ENCODE data around the gene EXOC6B.
A peak's percentile ranks its signal among the peaks of the same experiment; 100 is the strongest.
"Not testable (repeated sequence)": the region's sequence is repeated elsewhere in the genome, so short reads cannot be mapped to it uniquely, and the experiment has no call there.

EXOC6B gene

DNA sequence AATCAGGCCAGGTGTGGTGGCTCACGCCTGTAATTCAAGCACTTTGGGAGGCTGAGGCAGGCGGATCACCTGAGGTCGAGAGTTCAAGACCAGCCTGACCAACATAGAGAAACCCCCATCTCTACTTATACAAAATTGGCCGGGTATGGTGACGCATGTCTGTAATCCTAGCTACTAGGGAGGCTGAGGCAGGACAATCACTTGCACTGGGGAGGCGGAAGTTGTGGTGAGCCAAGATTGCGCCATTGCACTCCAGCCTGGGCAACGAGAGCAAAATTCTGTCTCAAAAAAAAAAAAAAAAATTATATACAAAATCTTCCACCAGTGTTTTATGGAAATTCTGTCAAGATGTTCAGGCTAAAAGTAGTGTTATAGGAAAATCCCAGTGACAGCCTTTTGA is 290.2 kb downstream of the EXOC6B start:
- DNase-seq: not testable (repeated sequence)

DNA sequence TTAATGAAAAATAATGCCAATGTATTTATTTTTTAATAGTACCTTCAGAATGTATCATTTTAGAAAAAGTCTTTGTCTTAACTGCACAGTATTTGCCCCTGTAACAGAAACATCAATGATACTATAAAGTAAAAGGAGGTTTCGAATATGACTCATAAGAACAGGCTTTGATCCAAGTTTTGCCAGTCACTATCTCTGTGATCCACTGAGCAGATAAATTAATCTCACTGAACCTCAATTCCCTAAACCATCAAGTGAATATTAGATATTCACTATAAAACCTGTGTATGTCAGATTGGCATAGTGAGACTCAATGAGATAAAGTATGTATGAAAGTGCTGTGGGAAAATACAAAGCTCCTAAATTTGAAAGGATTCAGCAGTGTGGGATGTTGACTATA is 292.1 kb downstream of the EXOC6B start:
- no peak for DNase-seq

DNA sequence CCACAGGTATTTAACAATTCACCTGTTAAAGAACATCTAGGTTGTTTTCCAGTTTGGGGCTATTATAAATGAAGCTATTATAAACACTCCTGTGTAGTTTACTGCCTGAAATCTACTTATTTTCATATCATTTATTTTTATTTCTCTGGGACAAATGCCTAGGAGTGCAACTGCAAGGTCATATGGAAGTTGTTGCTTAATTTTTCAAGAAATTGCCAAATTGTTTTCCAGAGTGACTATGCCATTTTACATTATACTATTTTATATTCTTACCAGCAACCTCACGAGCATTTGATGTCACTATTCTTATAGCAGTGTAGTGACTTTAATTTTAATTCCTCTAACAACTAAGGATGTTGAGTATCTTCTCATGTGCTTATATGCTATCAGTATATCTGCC is 298.4 kb downstream of the EXOC6B start:
- no peak for DNase-seq

DNA sequence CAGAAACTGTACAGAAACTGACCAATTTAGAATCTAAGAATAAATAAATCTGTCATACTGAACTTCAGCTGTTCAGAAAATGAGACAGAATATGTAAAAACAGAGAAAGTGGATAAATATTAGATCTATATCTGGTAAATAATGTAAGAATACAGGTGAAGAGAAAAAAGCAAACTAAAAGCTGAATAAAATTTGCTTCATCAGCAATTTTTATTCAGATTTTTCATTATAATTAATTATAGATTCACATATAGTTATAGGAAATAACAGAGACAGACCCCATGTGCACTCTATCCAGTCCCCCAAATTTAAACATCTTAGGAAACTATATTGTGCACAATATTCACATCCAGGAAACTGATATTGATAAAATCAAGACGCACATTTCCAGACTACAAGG is 299.2 kb downstream of the EXOC6B start:
- DNase-seq: no peak

DNA sequence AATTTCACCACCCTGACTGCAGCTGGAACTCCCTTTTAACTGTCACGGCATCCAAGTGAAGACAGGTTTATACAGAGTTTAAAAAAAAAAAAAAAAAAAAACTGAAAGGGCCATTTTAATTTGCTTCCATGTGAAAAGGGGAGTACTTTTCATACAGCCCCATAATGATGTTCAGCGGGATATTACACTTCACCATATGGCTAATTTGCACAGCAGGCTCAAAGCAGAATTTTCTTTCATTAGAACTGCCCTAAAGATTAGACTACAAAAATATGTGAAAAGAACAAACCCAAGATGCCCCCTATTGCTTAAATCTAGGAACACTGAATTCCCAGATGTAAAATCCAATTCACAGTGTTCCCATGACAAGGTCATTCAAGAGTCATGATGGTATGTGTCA is 301.8 kb downstream of the EXOC6B start:
- peak; percentile 44 for DNase-seq

DNA sequence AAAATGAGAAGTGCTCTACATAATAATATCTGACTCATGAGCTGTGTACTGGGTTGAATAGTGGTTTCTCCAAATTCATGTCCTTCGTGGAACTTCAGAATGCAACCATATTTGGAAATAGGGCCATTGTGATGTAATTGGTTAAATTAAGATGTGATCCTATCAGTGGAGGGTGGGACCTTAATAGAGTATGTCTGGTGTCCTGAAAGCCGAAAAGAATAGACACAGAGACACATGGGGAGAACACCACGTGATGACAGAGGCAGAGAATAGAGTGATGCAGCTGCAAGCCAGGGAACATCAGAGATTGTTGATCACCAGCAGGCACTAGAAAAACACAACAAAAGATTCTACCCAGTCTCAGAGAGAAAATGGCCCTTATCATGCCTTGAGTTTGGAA is 310.1 kb downstream of the EXOC6B start:
- no peak for DNase-seq

DNA sequence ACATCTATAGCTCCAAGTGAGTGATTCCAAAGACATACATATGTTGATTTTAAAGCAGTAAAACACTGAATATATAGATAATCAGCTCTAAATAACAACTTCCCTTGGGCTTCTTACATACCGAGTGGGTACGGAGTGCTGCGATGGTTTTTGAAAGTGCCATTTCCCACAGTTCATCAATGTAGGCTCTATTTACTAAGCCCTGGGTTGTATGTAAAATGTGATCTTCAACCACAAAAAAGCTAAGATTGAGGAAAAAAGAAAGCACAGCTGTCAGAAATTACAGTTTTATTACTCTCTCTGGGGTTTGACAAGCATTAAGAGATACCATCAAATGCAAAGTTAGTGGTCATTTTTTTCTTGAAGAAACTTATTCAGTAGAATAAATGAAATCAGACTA is 312.8 kb downstream of the EXOC6B start:
- DNase-seq: no peak

DNA sequence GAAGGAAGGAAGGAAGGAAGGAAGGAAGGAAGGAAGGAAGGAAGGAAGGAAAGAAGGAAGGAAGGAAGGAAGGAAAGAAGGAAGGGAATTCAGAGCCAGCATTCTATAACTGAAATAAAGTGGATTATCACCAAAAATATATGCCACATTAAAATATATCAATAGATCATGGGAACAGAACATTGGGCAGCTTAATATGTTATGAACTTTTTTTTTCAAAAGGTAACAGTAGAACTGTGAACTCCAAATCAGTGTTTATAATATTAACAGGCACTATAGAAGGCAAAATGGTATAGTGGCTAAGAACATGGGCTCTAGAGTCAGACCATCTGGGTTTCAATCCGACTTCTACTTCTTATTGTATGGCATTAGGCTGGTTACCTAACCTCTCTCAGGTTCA is 313.5 kb downstream of the EXOC6B start:
- DNase-seq: no peak

DNA sequence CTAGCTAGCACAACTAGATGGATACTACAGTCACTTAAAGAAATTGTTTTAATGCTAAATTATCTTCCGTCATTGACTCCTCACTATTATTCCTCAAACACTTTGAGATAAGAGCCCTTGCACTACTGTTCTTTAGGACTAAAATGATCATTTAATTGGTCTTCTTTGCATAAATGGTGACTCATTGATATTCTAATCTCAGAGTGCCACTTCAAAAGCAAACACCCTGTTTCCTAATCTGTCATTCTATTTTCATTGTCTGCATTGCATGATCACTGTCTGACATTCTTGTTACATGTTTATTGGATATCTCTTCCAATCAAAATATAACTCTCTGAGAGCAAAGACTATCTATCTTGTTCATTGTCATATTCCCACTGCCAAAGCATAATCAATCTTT is 313.9 kb downstream of the EXOC6B start:
- DNase-seq: no peak

DNA sequence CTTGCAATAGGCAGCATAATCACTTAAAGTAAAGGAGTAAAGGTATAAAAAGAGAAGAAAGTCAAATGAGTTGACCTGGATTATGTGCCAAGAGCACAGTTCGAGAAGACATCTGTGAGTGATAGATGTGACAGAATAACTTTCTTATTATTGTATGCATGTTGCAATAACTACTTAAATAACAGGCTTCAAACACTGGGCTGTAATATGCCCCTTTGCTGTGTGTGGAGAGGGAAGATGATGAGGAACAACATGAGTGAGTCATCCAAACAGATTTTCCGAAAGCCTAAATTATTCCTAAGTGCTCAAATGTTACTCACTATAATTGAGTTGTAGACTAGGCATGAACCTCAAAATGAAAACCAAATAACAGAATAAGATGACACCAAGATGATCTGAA is 328.1 kb downstream of the EXOC6B start:
- DNase-seq: no peak

DNA sequence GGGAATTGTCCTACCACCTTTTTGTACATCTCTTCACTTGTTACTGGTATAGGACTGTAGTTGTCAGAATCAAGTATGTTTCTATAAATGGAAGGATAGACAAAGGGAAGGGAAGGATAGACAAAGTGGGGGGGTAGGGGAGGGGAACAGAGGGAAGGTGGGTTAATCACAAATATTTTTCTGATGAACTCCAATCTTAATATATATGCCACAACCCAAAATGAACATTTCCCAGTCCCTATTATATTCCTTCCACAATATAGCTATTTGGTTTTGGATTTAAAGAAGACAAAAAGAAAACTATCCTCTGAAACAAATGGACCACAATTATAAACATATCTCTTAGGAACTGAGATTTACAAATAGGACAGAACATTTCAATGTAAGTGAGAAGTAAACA is 329.4 kb downstream of the EXOC6B start:
- DNase-seq: no peak

DNA sequence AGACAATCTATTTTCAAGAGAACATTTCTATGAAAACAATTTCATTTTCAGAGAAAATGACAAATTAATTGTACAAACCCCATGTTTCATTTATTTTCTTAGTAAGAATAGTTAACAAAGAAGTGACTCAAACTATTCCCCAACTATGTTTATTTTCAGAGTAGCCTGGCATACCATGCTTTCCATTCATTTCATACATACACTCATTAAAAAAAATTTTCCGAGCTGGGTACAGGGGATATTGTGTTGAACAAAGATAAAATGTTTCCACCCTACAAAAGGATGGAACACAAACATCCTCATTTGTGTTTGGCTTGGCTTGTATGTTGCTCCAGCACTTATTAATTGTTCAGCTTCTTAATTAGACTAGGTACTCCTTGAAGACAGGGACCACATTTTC is 331.4 kb downstream of the EXOC6B start:
- DNase-seq: no peak

DNA sequence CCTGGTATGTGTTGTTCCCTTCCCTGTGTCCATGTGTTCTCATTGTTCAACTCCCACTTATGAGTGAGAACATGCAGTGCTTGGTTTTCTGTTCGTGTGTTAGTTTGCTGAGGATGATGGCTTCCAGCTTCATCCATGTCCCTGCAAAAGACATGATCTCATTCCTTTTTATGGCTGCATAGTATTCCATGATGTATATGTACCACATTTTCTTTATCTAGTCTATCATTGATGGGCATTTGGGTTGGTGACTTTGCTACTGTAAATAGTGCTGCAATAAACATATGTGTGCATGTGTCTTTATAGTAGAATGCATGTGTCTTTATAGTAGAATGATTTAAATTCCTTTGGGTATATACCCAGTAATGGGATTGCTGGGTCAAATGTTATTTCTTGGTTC is 341.2 kb downstream of the EXOC6B start:
- DNase-seq: not testable (repeated sequence)

DNA sequence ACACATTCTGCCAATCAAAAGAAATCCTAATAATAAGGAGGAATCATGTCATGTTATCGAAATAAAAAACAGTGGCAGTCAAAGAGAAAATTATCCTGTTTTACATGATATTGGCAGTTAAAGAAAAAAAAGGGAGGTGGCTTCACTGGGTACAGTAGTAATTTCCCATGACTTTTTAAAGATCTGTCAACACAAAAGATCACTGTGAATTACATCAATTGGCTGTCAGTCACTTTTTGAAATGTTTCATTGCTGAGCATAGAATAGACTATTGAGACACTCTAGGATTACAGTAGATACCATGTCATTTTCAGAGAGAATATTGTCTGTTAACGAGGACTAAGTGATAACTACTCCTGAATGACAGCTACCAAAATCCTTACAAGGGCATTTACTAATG is 342.5 kb downstream of the EXOC6B start:
- DNase-seq: no peak

DNA sequence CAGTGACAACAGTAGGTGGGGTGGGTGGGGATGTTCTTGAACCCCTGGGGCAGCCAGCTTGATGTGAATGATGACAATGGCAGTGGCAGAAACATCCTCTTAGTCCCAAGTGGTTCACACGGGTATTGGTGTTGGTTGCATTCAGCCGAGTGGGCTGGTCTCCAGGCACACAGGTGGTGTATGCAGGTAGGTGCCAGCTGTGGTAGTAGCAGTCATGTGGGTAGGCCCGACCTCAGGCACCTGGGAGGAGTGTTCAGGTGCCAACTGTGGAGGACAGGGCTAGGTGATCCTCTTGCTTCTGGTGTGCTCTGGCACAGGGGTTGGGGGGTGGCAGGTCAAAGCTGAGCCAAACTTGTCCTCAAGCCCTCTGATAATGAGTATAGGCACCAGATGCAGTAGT is 350.6 kb downstream of the EXOC6B start:
- DNase-seq: no peak

DNA sequence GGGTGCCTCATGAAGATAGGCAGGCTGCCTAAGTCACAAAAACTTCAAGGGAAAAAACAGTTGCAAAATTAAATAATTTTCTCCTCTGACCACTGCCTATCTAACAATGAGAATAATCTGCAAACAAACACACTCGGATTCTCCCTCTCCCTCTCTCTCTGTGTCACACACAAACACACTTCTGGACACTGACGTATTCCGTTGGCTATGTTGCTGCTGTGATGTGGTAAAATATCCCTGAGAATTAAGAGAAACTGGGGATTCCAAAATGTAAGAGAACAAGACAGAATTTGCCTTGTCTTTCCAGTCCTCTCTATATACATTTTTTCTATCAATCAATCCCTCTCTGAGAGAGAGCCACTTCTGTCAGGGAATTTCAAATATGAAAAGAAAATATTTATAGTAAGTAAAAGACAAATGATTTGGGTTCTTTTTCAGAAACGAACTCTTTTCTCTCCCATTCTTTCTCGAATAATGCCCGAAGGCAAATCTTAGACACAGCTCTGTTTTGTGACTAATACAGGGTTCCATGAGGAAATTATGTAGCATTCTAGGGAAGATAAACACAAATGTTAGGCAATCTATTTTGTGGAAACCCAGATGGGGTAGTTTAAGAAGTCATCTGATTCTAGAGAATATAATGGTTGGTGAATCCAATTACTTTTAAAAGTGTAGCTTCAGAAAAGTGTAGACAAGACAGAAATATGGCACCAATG is 367.9 kb downstream of the EXOC6B start:
- no peak for DNase-seq

DNA sequence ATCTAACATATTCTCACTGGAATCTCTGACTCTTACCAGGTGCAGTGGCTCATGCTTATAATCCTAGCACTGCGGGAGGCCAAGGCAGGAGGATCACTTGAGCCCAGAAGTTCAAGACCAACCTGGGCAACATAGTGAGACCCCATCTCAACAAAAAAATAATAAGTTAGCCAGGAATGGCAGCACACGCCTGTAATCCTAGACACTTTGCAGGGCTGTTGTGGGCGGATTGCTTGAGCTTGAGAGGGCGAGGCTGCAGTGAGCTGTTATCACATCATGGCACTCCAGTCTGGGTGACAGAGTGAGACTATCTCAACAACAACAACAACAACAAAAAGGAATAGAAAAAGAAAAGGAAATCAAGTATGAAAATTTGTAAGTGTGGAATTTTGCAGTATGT is 371.6 kb downstream of the EXOC6B start:
- no peak for DNase-seq

DNA sequence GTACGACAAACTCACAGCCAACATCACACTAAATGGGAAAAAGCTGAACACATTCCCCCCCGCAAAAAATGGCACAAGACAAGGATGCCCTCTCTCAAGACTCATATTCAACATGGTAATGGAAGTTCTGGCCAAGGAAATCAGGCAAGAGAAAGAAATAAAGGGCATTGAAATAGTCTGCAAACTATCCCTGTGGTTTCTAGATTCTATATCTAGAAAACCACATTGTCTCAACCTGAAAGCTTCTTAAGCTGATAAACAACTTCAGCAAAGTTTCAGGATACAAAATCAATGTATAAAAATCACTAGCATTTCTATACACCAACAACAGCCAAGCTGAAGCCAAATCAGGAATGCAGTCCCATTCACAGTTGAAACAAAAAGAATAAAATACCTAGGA is 383.6 kb downstream of the EXOC6B start:
- DNase-seq: no peak

DNA sequence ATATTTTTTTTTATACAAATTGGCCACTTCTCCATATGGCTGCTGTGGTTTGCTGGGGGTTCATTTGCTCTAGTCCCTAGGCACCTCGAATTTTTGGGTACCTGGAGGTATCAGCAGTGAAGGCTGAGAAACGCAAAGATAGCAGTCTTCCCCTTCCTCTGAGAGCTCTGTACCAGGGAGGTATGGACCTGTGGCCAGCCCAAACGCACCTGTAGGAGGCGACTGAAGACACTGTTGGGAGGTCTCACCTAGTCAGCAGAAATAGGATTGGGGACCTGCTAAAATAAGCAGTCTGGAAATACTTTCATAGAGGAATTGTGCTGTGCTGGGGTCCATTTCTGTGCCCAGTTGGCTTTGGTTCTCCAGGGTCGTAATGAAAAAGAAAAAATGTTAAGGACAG is 385.9 kb downstream of the EXOC6B start:
- no peak for DNase-seq

DNA sequence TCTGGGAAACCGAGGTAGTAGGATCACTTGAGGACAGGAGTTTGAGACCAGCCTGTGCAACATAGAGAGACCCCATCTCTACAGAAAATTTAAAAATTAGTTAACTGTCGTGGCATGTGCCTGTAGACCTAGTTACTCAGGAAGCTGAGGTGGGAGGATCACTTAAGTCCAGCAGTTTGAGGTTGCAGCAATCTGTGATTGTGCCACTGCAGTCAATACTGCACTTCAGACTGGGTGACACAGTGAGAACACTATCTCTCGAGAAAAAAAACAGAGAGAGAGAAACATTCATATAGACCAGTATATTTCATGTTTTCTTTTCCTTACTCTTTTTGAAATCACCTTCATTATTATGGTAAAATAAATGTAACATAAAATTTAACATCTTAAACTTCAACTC is 387.5 kb downstream of the EXOC6B start:
- DNase-seq: no peak

DNA sequence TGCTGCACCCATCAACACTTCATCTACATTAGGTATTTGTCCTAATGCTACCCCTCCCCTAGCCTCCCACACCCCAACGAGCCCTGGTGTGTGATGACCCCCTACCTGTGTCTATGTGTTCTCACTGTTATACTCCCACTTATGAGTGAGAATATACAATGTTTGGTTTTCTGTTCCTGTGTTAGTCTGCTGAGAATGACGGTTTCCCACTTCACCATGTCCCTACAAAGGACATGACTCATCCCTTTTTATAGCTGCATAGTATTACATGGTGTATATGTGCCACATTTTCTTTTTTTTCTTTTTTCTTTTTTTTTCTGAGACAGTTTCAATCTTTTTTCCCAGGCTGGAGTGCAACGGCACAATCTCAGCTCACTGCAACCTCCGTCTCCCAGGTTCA is 394.1 kb downstream of the EXOC6B start:
- no peak for DNase-seq

DNA sequence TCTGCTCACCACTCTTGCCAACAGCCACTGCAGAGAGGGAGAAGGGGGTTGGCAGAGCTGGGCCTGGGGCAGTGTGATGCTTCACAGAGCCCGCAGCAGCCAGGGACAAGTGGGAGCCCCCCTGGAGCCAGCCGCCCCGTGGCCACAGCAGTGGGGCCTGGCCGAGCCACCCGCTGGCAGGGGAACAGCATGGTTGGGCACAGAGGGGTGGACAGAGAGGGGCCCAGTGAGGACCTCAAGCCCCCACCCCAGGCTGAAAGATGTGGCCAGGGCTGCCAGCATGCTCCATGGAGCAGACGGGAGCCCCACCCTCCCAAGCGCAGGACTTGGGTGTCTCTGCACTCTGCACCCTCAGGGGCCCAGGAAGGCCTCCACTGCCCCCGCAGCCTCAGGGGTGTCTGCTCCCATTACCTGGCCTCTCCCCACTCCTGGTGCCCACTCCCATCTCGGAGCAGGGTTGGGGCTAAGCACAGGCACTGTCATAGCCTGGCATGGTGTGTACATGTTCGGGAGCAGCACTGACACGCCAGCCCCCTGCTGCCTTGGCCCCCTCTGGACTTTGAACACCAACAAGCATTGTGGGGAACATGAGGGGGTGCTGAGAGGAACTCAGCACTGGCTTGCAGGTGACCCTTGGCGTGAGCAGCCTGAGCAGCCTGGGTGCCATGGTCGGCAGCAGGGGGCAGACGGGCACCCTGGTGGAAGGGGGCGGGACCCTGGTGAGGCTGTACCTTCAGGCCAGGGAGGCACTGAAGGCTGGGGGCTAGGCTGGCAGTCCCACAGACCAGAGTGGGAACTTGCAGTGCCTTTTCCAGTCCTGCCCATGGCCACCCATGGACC is 398.6 kb downstream of the EXOC6B start:
- no peak for DNase-seq

DNA sequence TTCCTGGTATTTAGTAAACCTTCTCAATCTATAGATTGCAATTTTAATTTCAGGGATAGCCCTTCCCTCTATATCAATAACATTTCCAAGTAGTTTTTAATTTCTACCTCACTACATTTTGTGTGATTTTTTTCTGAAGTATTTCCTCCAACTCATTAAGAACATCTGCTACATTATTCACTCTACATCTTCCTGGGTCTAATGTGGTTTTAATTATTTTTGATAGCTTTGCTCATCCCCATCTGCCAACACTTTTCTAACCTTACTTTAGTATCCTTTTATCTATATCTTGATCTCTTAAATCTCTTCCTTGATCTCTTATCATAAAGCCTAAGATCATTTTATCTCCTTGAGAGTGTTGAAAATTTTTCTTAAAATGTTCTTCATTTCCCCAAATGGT is 399.8 kb downstream of the EXOC6B start:
- DNase-seq: no peak

DNA sequence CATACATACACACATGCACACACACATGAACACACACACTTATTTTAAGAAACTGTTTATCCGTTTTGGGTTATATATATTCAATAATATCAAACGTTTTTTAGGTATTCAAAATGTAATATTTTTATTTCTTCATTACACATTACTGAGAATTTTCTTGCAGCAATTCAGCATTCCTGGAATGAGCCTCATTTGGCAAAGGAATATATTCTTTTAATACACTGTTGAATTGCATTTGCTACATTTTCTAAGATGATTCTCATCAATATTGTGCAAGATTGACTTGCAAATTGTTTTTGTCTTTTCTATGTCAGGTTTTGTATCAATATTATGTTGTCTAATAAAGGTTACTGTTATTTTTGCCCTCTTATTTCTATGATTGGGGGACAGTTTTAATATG is 402.1 kb downstream of the EXOC6B start:
- DNase-seq: no peak

Data from NCI-H146 (cell line).